Thyroid gland (tissue), 4 donors: Measurements from ENCODE around the gene PANX2.

ENCODE experiments used
- CTCF ChIP-seq, 6 experiments: fragments of 200-600 bp in 3 of 6; fragments of 450-650 bp in 3 of 6; sonication (generic) in 3 of 6; IDR thresholded peaks; one replicate each; pipeline ENCODE4 v1.5.1; 2016 to 2019; ENCODE audit warnings: antibody characterized with exemption in 6 of 6, mild to moderate bottlenecking in 2 of 6, inconsistent platforms in 1 of 6, moderate library complexity in 1 of 6
- POLR2A ChIP-seq, 2 donors: fragments of 450-650 bp; IDR thresholded peaks; one replicate each; pipeline ENCODE4 v1.6.1; 2017; ENCODE audit warnings: antibody characterized with exemption in 2 of 2, mild to moderate bottlenecking in 2 of 2, moderate library complexity in 1 of 2

DNA sequence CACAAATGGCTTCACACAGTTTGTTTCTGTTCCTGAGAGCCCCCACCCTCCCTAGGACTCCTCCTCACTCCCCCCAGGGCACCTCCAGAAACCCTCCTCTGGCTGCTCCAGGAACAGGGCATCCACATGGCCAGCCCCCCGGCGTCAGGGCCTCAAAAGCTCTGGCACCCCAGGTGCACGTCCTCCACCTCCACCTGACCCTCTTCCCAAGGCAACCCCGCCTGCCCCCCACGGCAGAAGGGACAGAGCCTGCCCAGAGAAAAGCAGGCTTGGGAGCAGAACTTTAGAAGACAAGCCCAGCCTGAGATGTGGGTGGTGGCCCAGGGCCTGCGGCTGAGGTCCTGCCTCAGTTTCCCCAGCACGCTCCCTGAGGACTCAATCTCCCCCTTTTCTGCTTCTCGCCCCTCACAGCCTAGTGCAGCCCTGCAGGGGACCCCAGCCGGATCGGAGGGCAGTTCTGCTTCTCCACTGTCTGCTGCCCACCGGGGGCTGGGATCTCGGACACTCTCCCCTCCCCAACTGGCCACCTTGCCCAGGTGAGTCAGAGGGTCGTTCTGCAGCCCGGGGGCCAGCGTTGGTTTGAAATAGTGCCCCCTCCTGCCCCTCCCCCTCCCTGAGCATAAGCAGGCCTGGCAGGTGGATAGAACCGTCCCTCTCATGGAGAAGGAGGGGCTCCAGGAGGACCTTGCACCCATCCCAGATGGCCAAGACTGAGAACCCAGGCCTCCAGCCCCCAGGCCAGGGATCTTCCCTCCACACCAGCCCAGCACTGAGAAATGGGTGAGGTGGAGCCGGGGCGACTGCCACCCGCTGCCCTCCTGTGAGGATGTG is 12.8 kb downstream of the PANX2 start:
- no peak for TF ChIP-seq CTCF (IDR thresholded peaks at IDR 0.05)
- TF ChIP-seq POLR2A (IDR thresholded peaks at IDR 0.05) = no peak
